KOPT-K1 (cell line): Measurements from ENCODE around the gene RAB44.
"Not testable (repeated sequence)": the region's sequence is repeated elsewhere in the genome, so short reads cannot be mapped to it uniquely, and the experiment has no call there.

ENCODE experiments used
- H3K27ac ChIP-seq: fragments of 200-600 bp; sonication (generic); 2 replicates; pipeline ENCODE4 v1.5.1; 2016; ENCODE audit warnings: antibody characterized with exemption, mild to moderate bottlenecking, low read depth, low read length; ENCODE audit not compliant: poor library complexity, severe bottlenecking
- H3K36me3 ChIP-seq: fragments of 200-600 bp; sonication (generic); 2 replicates; pipeline ENCODE4 v1.5.1; 2017; ENCODE audit warnings: antibody characterized with exemption, mild to moderate bottlenecking, low read length, moderate library complexity; ENCODE audit not compliant: insufficient read depth
- H3K9me3 ChIP-seq: fragments of 200-600 bp; sonication (generic); 2 replicates; pipeline ENCODE4 v1.5.1; 2017; ENCODE audit warnings: antibody characterized with exemption, low read length, mild to moderate bottlenecking; ENCODE audit not compliant: insufficient read depth, poor library complexity, severe bottlenecking

RAB44 gene

GRCh38 chr6:36712816-36713215 lies 15.2 kb downstream of the RAB44 start:
- Histone ChIP-seq H3K9me3 (no peaks in the 10 kb centered on the region), H3K36me3 (no peaks in the 10 kb centered on the region), H3K27ac (no peak overlapping the region)

GRCh38 chr6:36713846-36714245 lies 16.2 kb downstream of the RAB44 start:
- H3K9me3 ChIP-seq, result no peaks in the 10 kb centered on the region
- no peak overlapping the region for H3K27ac ChIP-seq
- H3K36me3 ChIP-seq, result no peaks in the 10 kb centered on the region

GRCh38 chr6:36714511-36714910 lies 16.9 kb downstream of the RAB44 start:
- no peak overlapping the region for H3K27ac ChIP-seq
- H3K9me3 ChIP-seq, result no peaks in the 10 kb centered on the region
- H3K36me3 ChIP-seq, result no peaks in the 10 kb centered on the region

GRCh38 chr6:36715469-36715868 lies 17.8 kb downstream of the RAB44 start:
- Histone ChIP-seq H3K36me3 (no peaks in the 10 kb centered on the region), H3K9me3 (no peaks in the 10 kb centered on the region), H3K27ac (no peak overlapping the region)

DNA sequence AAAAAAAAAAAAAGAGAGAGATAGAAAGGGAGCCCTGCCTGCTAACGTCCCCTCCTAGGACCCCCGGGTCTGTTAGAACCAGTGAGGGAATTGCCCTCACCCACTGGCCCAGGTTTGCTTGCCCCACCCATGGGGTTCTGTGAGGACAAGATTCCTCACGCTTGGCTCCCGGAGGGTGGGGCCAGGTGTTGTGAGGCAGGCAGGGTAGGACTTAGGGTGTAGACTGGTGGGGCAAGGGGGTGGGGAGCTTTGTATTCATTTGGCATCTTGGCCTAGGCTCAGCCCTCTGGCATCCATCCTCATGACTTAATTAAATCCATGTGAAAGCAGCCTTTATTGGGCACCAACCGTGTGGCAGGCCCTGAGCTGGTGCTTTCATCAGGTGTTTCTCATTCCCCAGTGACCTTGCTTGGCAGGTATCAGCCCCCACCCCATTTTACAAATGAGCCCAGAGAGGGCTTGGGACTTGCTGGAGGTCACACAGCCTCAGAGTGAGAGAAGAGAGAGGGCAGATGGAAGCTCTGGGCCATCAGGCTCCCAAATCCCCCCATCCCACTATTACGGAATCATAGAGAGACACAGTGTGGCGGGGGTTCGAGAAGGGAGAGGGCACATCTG lies 19.0 kb downstream of the RAB44 start:
- Histone ChIP-seq H3K9me3 (no peaks in the 10 kb centered on the region), H3K36me3 (no peaks in the 10 kb centered on the region), H3K27ac (no peak overlapping the region)

GRCh38 chr6:36717231-36717825 lies 19.7 kb downstream of the RAB44 start:
- Histone ChIP-seq H3K36me3 (no peaks in the 10 kb centered on the region), H3K9me3 (no peaks in the 10 kb centered on the region), H3K27ac (no peak overlapping the region)

DNA sequence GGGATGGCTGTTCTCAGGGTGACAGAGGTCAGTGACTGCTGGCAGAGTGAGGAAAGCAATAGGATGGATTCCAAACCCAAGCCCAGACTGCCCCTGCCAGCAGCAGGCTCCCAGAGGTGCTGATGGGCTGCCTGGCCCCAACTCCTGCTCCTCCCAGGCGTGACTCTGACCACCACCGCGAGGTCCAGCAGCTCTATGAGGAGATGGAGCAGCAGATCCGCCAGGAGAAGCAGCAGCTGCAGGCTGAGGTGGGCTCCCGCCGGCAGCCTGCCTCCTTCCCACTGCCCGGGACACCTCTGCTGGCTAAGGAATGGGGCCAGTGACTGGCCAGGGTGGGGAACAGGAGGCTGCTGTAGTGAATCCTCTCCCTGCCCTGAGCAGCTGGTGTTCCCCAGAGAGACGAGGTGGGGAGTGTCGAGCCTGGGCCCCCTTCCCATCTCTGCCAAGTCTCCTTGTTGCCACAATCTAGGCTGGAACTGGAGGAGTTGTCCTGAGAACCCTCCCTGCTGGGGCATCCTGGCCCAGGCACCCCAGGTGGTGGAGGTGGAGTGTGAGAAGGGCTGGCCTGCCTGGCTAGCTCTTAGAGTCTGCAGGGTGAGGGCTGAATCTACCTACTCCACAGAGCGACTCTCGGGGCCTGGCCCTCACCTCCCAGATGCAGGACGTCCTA lies 20.4 kb downstream of the RAB44 start:
- H3K9me3 ChIP-seq, result no peaks in the 10 kb centered on the region
- no peak overlapping the region for H3K27ac ChIP-seq
- H3K36me3 ChIP-seq, result no peaks in the 10 kb centered on the region

DNA sequence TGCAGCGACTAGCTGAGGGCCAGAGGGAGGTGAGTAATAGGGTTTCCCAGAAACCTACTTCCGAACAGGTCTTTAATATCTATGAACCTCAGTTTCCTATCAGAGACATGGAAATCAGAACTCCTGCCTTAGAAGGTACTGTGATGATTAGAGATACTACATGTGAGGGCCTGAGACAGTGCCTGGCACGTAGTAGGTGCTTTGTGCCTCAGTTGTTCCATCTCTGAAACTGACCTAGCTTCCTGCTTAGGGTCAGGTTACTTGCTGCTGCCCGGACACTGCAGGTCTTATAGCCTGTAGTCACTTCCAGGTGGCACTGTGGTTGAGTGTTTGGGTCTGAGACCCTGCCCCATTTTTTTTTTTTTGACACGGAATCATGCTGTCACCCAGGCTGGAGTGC lies 20.9 kb downstream of the RAB44 start:
- H3K9me3 ChIP-seq, result no peaks in the 10 kb centered on the region
- H3K27ac ChIP-seq, result no peak overlapping the region
- no peaks in the 10 kb centered on the region for H3K36me3 ChIP-seq

GRCh38 chr6:36719126-36719525 lies 21.5 kb downstream of the RAB44 start:
- Histone ChIP-seq H3K27ac (no peak overlapping the region), H3K36me3 (no peaks in the 10 kb centered on the region), H3K9me3 (no peaks in the 10 kb centered on the region)

GRCh38 chr6:36720251-36721141 lies 22.9 kb downstream of the RAB44 start:
- Histone ChIP-seq H3K9me3 (no peaks in the 10 kb centered on the region), H3K27ac (no peak overlapping the region), H3K36me3 (no peaks in the 10 kb centered on the region)

DNA sequence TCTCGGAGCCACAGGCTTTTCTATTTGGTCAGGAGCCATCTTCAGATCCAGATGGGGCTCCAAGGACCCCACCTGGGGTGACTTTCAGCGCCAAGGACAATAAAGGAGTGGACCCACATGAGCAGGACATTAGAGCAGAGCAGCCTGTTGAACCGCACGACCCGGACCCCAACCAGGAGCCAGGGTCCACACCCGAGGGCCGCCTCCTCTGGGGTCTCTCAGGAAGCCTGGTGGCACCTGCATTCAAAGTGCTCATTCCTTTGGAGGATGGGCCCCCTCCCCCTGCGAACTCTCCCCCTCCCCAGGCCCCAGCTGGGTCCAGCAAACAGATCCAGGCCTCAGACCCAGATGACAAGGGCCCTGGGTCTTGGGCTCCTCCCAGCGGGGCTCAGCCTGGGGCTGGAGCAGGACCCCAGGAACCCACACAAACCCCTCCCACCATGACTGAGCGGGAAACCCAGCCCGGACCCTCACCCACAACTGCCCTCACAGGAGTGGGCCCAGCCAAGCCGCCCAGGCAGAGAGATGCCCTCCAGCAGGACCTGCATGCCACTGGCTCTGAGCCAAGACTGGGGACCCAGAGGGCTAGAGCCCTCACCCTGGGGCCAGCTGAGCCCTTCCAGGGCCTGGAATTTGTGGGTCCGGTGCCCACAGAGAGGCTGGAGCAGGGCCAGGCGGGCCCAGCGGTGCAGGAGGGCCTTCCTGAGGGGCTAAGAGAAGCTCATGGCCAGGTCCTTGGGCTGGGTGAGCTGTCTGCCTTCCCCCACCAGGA lies 23.9 kb downstream of the RAB44 start:
- Histone ChIP-seq H3K27ac (no peak overlapping the region), H3K9me3 (no peaks in the 10 kb centered on the region), H3K36me3 (no peaks in the 10 kb centered on the region)

- Histone ChIP-seq H3K36me3 (no peaks in the 10 kb centered on the region), H3K9me3 (no peaks in the 10 kb centered on the region), H3K27ac (no peak overlapping the region)
Observed at GRCh38 chr6:36722365-36722764, 24.7 kb downstream of the RAB44 start.

DNA sequence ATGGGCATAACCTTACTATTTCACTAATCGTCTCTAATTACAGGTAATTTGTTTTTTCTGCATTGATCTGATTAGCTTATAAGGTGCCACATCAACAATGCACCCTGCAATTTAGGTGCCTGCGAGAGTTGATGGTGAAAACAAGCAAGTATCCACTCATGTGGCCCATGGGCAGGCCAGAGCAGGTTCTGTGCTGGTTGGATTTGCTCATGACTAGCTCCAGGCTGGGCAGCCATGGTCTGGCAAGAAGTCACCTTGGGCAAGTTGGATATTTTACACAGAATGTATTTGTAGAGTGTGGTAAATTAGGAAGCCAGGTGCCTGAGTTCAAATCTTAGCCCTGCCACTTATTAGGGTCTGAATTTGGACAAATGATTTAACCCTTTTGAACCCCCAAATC lies 25.3 kb downstream of the RAB44 start:
- no peaks in the 10 kb centered on the region for H3K36me3 ChIP-seq
- H3K9me3 ChIP-seq, result no peaks in the 10 kb centered on the region
- no peak overlapping the region for H3K27ac ChIP-seq

DNA sequence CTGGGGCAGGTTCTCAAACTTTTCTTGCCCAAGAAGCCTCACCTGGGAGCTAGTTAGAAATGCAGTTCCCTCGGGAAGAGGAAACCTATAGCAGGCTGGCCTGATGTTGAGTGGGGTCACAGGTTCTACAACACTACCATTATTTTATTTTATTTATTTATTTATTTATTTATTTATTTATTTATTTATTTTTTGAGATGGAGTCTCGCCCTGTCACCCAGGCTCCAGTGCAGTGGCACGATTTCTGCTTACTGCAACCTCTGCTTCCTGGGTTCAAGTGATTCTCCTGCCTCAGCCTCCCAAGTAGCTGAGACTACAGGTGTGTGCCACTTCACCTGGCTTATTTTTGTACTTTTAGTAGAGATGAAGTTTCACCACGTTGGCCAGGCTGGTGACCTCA lies 26.4 kb downstream of the RAB44 start:
- not testable (repeated sequence) for H3K9me3 ChIP-seq, H3K36me3 ChIP-seq, H3K27ac ChIP-seq
